ENCODE measurements around the gene PRDX5.

The PRDX5 gene

DNA sequence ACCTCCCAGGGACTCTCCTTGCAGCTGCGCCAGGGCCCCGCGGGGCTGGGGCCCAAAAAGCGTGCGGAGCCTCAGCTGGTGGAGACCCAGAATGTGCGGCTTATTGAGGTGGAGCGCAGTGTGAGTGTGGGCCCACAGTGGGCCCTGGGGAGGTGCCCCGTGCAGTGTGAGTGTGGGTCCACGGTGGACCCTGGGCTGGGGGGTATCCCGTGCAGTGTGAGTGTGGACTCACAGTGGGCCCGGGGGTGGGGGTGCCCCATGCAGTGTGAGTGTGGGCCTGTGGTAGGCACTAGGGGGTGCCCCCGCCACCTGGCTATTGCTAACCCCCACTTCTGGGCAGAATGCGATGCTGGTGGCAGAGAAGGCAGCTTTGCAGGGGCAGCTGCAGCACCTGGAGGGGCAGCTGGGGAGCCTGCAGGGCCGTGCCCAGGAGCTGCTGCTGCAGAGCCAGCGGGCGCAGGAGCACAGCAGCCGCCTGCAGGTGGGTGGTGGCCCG lies 33.3 kb downstream of the PRDX5 start:
- no peak for ATAC-seq
- TF ChIP-seq BACH2 (CRISPR knock-in tag; IDR thresholded peaks at IDR 0.05; ENCODE audit: borderline replicate concordance) (no peak), GLIS3 (CRISPR knock-in tag; IDR thresholded peaks at IDR 0.05) (no peak), ESRRG (CRISPR knock-in tag; IDR thresholded peaks at IDR 0.05) (no peak)
- TF ChIP-seq, protein P1, sequence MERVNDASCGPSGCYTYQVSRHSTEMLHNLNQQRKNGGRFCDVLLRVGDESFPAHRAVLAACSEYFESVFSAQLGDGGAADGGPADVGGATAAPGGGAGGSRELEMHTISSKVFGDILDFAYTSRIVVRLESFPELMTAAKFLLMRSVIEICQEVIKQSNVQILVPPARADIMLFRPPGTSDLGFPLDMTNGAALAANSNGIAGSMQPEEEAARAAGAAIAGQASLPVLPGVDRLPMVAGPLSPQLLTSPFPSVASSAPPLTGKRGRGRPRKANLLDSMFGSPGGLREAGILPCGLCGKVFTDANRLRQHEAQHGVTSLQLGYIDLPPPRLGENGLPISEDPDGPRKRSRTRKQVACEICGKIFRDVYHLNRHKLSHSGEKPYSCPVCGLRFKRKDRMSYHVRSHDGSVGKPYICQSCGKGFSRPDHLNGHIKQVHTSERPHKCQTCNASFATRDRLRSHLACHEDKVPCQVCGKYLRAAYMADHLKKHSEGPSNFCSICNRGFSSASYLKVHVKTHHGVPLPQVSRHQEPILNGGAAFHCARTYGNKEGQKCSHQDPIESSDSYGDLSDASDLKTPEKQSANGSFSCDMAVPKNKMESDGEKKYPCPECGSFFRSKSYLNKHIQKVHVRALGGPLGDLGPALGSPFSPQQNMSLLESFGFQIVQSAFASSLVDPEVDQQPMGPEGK (CRISPR knock-in tag; IDR thresholded peaks at IDR 0.05; ENCODE audit: borderline replicate concordance): no peak
- TF ChIP-seq, protein P2, sequence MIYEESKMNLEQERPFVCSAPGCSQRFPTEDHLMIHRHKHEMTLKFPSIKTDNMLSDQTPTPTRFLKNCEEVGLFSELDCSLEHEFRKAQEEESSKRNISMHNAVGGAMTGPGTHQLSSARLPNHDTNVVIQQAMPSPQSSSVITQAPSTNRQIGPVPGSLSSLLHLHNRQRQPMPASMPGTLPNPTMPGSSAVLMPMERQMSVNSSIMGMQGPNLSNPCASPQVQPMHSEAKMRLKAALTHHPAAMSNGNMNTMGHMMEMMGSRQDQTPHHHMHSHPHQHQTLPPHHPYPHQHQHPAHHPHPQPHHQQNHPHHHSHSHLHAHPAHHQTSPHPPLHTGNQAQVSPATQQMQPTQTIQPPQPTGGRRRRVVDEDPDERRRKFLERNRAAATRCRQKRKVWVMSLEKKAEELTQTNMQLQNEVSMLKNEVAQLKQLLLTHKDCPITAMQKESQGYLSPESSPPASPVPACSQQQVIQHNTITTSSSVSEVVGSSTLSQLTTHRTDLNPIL (CRISPR knock-in tag; IDR thresholded peaks at IDR 0.05; ENCODE audit: low read depth): no peak

DNA sequence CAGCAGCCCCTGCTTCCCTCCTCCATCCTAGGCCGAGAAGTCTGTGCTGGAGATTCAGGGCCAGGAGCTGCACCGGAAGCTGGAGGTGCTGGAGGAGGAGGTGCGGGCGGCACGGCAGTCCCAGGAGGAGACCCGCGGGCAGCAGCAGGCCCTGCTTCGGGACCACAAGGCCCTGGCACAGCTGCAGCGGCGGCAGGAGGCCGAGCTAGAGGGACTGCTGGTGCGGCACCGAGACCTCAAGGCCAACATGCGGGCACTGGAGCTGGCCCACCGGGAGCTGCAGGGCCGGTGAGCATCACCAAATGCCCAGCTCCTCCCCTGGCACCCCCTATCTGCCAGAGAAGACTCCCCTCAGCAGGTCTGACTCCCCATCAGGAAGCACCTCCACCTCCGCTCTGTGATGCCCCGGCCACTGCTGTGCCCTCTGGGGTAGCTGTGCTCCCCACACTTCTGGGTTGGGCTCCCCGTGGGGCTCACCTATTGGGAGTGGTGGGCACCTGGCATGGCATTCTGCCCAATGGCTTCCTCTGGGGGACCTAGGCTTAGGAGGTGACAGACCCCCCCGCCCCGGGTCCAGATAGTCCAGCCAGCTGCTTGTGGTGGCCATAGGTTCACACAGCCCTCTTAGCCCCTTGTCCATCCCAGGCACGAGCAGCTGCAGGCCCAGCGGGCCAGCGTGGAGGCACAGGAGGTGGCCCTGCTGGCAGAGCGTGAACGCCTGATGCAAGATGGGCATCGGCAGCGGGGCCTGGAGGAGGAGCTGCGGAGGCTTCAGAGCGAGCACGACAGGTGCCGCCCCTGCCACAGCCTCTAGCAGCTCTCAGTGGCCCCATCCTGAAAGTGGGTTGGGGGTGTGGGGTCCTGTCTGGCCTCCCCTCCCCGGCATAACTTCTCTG lies 34.4 kb downstream of the PRDX5 start:
- ATAC-seq: no peak
- TF ChIP-seq BACH2 (CRISPR knock-in tag; IDR thresholded peaks at IDR 0.05; ENCODE audit: borderline replicate concordance) (no peak), ZFP30 (CRISPR knock-in tag; IDR thresholded peaks at IDR 0.05) (no peak), ESRRG (CRISPR knock-in tag; IDR thresholded peaks at IDR 0.05) (no peak), ZFP3 (CRISPR knock-in tag; IDR thresholded peaks at IDR 0.05) (no peak), ARNTL (CRISPR knock-in tag; IDR thresholded peaks at IDR 0.05; ENCODE audit: borderline replicate concordance, low read depth) (no peak), ZC3H10 (CRISPR knock-in tag; IDR thresholded peaks at IDR 0.05) (no peak), ZNF565 (CRISPR knock-in tag; conservative IDR thresholded peaks at IDR 0.05; ENCODE audit: low read depth) (no peak), GLIS3 (CRISPR knock-in tag; IDR thresholded peaks at IDR 0.05) (no peak), ZNF8 (CRISPR knock-in tag; IDR thresholded peaks at IDR 0.05) (no peak), CSDC2 (CRISPR knock-in tag; IDR thresholded peaks at IDR 0.05) (no peak), ZNF70 (CRISPR knock-in tag; IDR thresholded peaks at IDR 0.05) (no peak), ISL1 (CRISPR knock-in tag; IDR thresholded peaks at IDR 0.05) (no peak), RARB (CRISPR knock-in tag; IDR thresholded peaks at IDR 0.05) (no peak), TOX (CRISPR knock-in tag; IDR thresholded peaks at IDR 0.05; ENCODE audit: borderline replicate concordance) (no peak), SNAI2 (CRISPR knock-in tag; IDR thresholded peaks at IDR 0.05) (no peak)
- TF ChIP-seq, protein P2 (CRISPR knock-in tag; IDR thresholded peaks at IDR 0.05; ENCODE audit: low read depth): no peak
- TF ChIP-seq, protein P3, sequence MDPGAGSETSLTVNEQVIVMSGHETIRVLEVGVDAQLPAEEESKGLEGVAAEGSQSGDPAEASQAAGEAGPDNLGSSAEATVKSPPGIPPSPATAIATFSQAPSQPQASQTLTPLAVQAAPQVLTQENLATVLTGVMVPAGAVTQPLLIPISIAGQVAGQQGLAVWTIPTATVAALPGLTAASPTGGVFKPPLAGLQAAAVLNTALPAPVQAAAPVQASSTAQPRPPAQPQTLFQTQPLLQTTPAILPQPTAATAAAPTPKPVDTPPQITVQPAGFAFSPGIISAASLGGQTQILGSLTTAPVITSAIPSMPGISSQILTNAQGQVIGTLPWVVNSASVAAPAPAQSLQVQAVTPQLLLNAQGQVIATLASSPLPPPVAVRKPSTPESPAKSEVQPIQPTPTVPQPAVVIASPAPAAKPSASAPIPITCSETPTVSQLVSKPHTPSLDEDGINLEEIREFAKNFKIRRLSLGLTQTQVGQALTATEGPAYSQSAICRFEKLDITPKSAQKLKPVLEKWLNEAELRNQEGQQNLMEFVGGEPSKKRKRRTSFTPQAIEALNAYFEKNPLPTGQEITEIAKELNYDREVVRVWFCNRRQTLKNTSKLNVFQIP (CRISPR knock-in tag; IDR thresholded peaks at IDR 0.05; ENCODE audit: borderline replicate concordance, low read depth): no peak
- TF ChIP-seq, protein P1 (CRISPR knock-in tag; IDR thresholded peaks at IDR 0.05; ENCODE audit: borderline replicate concordance): no peak
- TF ChIP-seq, protein P4, sequence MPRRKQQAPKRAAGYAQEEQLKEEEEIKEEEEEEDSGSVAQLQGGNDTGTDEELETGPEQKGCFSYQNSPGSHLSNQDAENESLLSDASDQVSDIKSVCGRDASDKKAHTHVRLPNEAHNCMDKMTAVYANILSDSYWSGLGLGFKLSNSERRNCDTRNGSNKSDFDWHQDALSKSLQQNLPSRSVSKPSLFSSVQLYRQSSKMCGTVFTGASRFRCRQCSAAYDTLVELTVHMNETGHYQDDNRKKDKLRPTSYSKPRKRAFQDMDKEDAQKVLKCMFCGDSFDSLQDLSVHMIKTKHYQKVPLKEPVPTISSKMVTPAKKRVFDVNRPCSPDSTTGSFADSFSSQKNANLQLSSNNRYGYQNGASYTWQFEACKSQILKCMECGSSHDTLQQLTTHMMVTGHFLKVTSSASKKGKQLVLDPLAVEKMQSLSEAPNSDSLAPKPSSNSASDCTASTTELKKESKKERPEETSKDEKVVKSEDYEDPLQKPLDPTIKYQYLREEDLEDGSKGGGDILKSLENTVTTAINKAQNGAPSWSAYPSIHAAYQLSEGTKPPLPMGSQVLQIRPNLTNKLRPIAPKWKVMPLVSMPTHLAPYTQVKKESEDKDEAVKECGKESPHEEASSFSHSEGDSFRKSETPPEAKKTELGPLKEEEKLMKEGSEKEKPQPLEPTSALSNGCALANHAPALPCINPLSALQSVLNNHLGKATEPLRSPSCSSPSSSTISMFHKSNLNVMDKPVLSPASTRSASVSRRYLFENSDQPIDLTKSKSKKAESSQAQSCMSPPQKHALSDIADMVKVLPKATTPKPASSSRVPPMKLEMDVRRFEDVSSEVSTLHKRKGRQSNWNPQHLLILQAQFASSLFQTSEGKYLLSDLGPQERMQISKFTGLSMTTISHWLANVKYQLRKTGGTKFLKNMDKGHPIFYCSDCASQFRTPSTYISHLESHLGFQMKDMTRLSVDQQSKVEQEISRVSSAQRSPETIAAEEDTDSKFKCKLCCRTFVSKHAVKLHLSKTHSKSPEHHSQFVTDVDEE (CRISPR knock-in tag; IDR thresholded peaks at IDR 0.05): no peak

Data from SK-N-SH treated with all-trans-retinoic acid at 6 μM for 48 hours (cell line).